Measurements from ENCODE around the gene SLC3A2. TPM values are rescaled to one million over a fixed set of nuclear protein-coding genes. Genes with fewer than 3 reads are reported as not detected.

SLC3A2 gene
- total RNA-seq, 1 experiment from 2014 or later, result 290 TPM

- no peak overlapping the region for H2BK120ac ChIP-seq (ENCODE audit: low read depth, low read length, poor library complexity, severe bottlenecking)
- H3K9ac ChIP-seq (ENCODE audit: extremely low read depth, insufficient read length, low read length), result no peak overlapping the region
- DNase-seq, result no peak
- no peaks in the 10 kb centered on the region for H4K20me1 ChIP-seq (ENCODE audit: control insufficient read depth, insufficient read depth, insufficient read length)
- no peak overlapping the region for H2BK12ac ChIP-seq (ENCODE audit: insufficient read length, low read depth, low read length)
- H2BK15ac ChIP-seq (ENCODE audit: low read depth, low read length), result no peak overlapping the region
- no peaks in the 10 kb centered on the region for H3K79me2 ChIP-seq (ENCODE audit: insufficient read depth, low read length)
- Mint-ChIP-seq H3K36me3 (ENCODE audit: insufficient read depth in 1 of 3, low read depth in 3 of 3) (peaks cover 0 to 6% (median 0%) of the 10 kb centered on the region in 3 experiments; a peak in 1 of 7 replicates), H3K27me3 (ENCODE audit: low read depth) (peaks cover 14% of the 10 kb centered on the region), H3K27ac (no peak overlapping the region), H3K9me3 (peaks cover 2 to 5% of the 10 kb centered on the region in 2 experiments; a peak in 2 of 5 replicates), H3K4me3 (no peak overlapping the region), H3K4me1 (peaks cover 21 to 34% of the 10 kb centered on the region in 2 experiments)
- H4K91ac ChIP-seq (ENCODE audit: insufficient read length, low read depth, low read length), result no peak overlapping the region
- H3K14ac ChIP-seq (ENCODE audit: insufficient read depth, low read length), result peak overlapping the region; percentile 41; the same call in 1 of the 2 replicates
- H3K18ac ChIP-seq (ENCODE audit: insufficient read length, low read depth, low read length), result peak overlapping the region; percentile 36
- no peaks in the 10 kb centered on the region for H3K23me2 ChIP-seq (ENCODE audit: insufficient read length, low read depth, low read length, poor library complexity, severe bottlenecking)
- H3T11ph ChIP-seq (ENCODE audit: low read length), result no peak overlapping the region
- no peak overlapping the region for H2AK5ac ChIP-seq (ENCODE audit: insufficient read length, low read length)
- TF ChIP-seq CTCF (conservative IDR thresholded peaks at IDR 0.05), result no peak
- peaks cover 3% of the 10 kb centered on the region; the same call in 1 of the 2 replicates for H3K4me1 ChIP-seq (ENCODE audit: insufficient read depth, low read length)
- H2BK20ac ChIP-seq (ENCODE audit: low read depth, low read length, poor library complexity, severe bottlenecking), result no peak overlapping the region
- H2AFZ ChIP-seq (ENCODE audit: low read length), result no peak overlapping the region
- H3K79me1 ChIP-seq (ENCODE audit: insufficient read depth, low read depth, low read length, poor library complexity, severe bottlenecking), result no peaks in the 10 kb centered on the region
- no peaks in the 10 kb centered on the region; the same call in 1 of the 2 replicates for H3K27me3 ChIP-seq (ENCODE audit: insufficient read depth, low read length)
- no CpG with 5 or more reads among the region's 9 CpGs for WGBS (ENCODE audit: extremely low coverage, insufficient read length, low lambda C conversion rate)
- H3K56ac ChIP-seq (ENCODE audit: insufficient read length, low read depth, low read length), result no peak overlapping the region
- H3K23ac ChIP-seq (ENCODE audit: insufficient read length, low read depth, low read length), result no peak overlapping the region
- H4K5ac ChIP-seq (ENCODE audit: insufficient read length, low read depth, low read length), result no peak overlapping the region
- H2BK5ac ChIP-seq (ENCODE audit: insufficient read length, low read length), result no peak overlapping the region
- no peaks in the 10 kb centered on the region for H3K9me3 ChIP-seq (ENCODE audit: control insufficient read depth, low read depth, low read length)
- no peak overlapping the region for H3K27ac ChIP-seq (ENCODE audit: insufficient read length, low read depth, low read length)
- no peak overlapping the region for H3K4me2 ChIP-seq (ENCODE audit: insufficient read depth, insufficient read length, low read length)
- no peak overlapping the region for H4K8ac ChIP-seq (replicated peaks; ENCODE audit: insufficient read length, low read depth, low read length)
- H3K4ac ChIP-seq (ENCODE audit: low read depth, low read length), result no peak overlapping the region
These were observed 27.9 kb downstream of the SLC3A2 start for GRCh38 chr11:62908468-62909072.

All from H9 (cell line).